ENCODE data around the gene SZT2. TPM values are rescaled to one million over a fixed set of nuclear protein-coding genes. Genes with fewer than 3 reads are reported as not detected.

The SZT2 gene
- total RNA-seq, 2 donors from 2014 or later, result 34.8 to 50.5 TPM

- intact Hi-C loops (cut with DNase I), result no loop called here
- Histone ChIP-seq H3K27me3 (no peaks in the 10 kb centered on the region), H3K27ac (no peak overlapping the region), H3K36me3 (no peaks in the 10 kb centered on the region), H3K4me3 (no peak overlapping the region), H3K4me1 (no peaks in the 10 kb centered on the region), H3K9me3 (no peaks in the 10 kb centered on the region), H3K9ac (ENCODE audit: low read depth in 2 of 2, low read length in 2 of 2) (no peak overlapping the region)
- TF ChIP-seq CTCF (IDR thresholded peaks at IDR 0.05), result no peak
- no peak for DNase-seq
Observed at GRCh38 chr1:43503534-43503933, 113.8 kb downstream of the SZT2 start.

Small RNA genes lying within 50 kb of the gene (microRNA-seq; reads per million reads assigned to microRNA genes)
- gene MIR6734 (3.9 reads per million), gene MIR6735 (not detected)

Other genes starting within 250 kb of the SZT2 start
- 10 to 100 TPM; 28.4 to 85.4 TPM for gene EBNA1BP2, start 217.6 kb upstream of the SZT2 start, total RNA-seq
- under 1 TPM in 1 of 2 donors, not detected in 1; 0.66 TPM for gene CFAP57, start 217.6 kb upstream of the SZT2 start, total RNA-seq
- 10 to 100 TPM; 59.8 to 80.0 TPM for gene TMEM125, start 119.9 kb upstream of the SZT2 start, total RNA-seq
- gene C1orf210, start 104.3 kb upstream of the SZT2 start, total RNA-seq, result 10 to 100 TPM; 67.4 to 94.3 TPM
- gene TIE1, start 88.9 kb upstream of the SZT2 start, total RNA-seq, result 1 to 10 TPM; 5.1 to 7.6 TPM
- under 1 TPM in 1 of 2 donors, not detected in 1; 0.12 TPM for gene MPL, start 52.1 kb upstream of the SZT2 start, total RNA-seq
- gene CDC20, start 30.9 kb upstream of the SZT2 start, total RNA-seq, result 100 to 1,000 TPM in 1 of 2 donors, 10 to 100 TPM in 1; 42.6 to 201 TPM
- gene ELOVL1, start 21.9 kb upstream of the SZT2 start, total RNA-seq, result 100 to 1,000 TPM; 165 to 176 TPM
- 10 to 100 TPM; 39.2 to 51.3 TPM for gene MED8, start 99 bp upstream of the SZT2 start, total RNA-seq
- gene HYI, start 64.0 kb downstream of the SZT2 start, total RNA-seq, result 10 to 100 TPM; 50.8 to 55.6 TPM
- gene PTPRF, start 141.0 kb downstream of the SZT2 start, total RNA-seq, result 100 to 1,000 TPM; 351 to 449 TPM

Data from colonic mucosa (tissue), 4 donors.